Measurements from ENCODE around the gene DOK6.
"Not testable (repeated sequence)": the region's sequence is repeated elsewhere in the genome, so short reads cannot be mapped to it uniquely, and the experiment has no call there.

Gene DOK6

GRCh38 chr18:69659142-69659651 is 258.5 kb downstream of the DOK6 start:
- H3K27me3 ChIP-seq (replicated peaks in 2 of 5; ENCODE audit: control insufficient read depth in 4 of 5, insufficient read depth in 5 of 5, low read length in 4 of 5), result no peaks in the 10 kb centered on the region
- POLR2A ChIA-PET, result no interaction called here
- H3K27ac ChIP-seq (ENCODE audit: insufficient read depth in 1 of 2, low read depth in 1 of 2, low read length in 2 of 2, poor library complexity in 1 of 2, severe bottlenecking in 2 of 2), result no peak overlapping the region
- H3K4me3 ChIP-seq (ENCODE audit: control insufficient read depth in 1 of 7, extremely low read depth in 1 of 7, insufficient read depth in 4 of 7, low read depth in 2 of 7, low read length in 6 of 7), result no peak overlapping the region
- CTCF ChIA-PET, result no interaction called here
- H3K9me3 ChIP-seq (ENCODE audit: control extremely low read depth in 1 of 5, control insufficient read depth in 4 of 5, insufficient read depth in 2 of 5, low read depth in 1 of 5, low read length in 4 of 5), result no peaks in the 10 kb centered on the region
- H3K36me3 ChIP-seq (ENCODE audit: control insufficient read depth in 4 of 4, insufficient read depth in 4 of 4, low read length in 3 of 4), result no peaks in the 10 kb centered on the region
- no peak for DNase-seq
- WGBS (ENCODE audit: insufficient coverage), result 84% methylated on average over 6 of the region's 6 CpGs
- H3K4me1 ChIP-seq (ENCODE audit: control extremely low read depth in 1 of 4, control insufficient read depth in 4 of 4, insufficient read depth in 4 of 4, low read length in 3 of 4), result no peaks in the 10 kb centered on the region

- WGBS (ENCODE audit: insufficient coverage), result 100% methylated on average over 3 of the region's 5 CpGs
- CTCF ChIA-PET, result interaction anchor here (1.1 kb wide), 1 partner anchor 114 kb away, joined by 3 read pairs; no protein-coding TSS in a partner anchor
- H3K36me3 ChIP-seq (ENCODE audit: control insufficient read depth in 4 of 4, insufficient read depth in 4 of 4, low read length in 3 of 4); H3K4me1 ChIP-seq (ENCODE audit: control extremely low read depth in 1 of 4, control insufficient read depth in 4 of 4, insufficient read depth in 4 of 4, low read length in 3 of 4); H3K27me3 ChIP-seq (replicated peaks in 2 of 5; ENCODE audit: control insufficient read depth in 4 of 5, insufficient read depth in 5 of 5, low read length in 4 of 5); H3K9me3 ChIP-seq (ENCODE audit: control extremely low read depth in 1 of 5, control insufficient read depth in 4 of 5, insufficient read depth in 2 of 5, low read depth in 1 of 5, low read length in 4 of 5); DNase-seq; H3K27ac ChIP-seq (ENCODE audit: insufficient read depth in 1 of 2, low read depth in 1 of 2, low read length in 2 of 2, poor library complexity in 1 of 2, severe bottlenecking in 2 of 2); POLR2A ChIA-PET; H3K4me3 ChIP-seq (ENCODE audit: control insufficient read depth in 1 of 7, extremely low read depth in 1 of 7, insufficient read depth in 4 of 7, low read depth in 2 of 7, low read length in 6 of 7): not testable (repeated sequence)
Observed at GRCh38 chr18:69662090-69662489, 261.4 kb downstream of the DOK6 start.

- no CpG with 5 or more reads among the region's 3 CpGs for WGBS (ENCODE audit: insufficient coverage)
- no peak for DNase-seq
- Histone ChIP-seq H3K4me1 (ENCODE audit: control extremely low read depth in 1 of 4, control insufficient read depth in 4 of 4, insufficient read depth in 4 of 4, low read length in 3 of 4) (no peaks in the 10 kb centered on the region), H3K27ac (ENCODE audit: insufficient read depth in 1 of 2, low read depth in 1 of 2, low read length in 2 of 2, poor library complexity in 1 of 2, severe bottlenecking in 2 of 2) (no peak overlapping the region), H3K4me3 (ENCODE audit: control insufficient read depth in 1 of 7, extremely low read depth in 1 of 7, insufficient read depth in 4 of 7, low read depth in 2 of 7, low read length in 6 of 7) (no peak overlapping the region), H3K9me3 (ENCODE audit: control extremely low read depth in 1 of 5, control insufficient read depth in 4 of 5, insufficient read depth in 2 of 5, low read depth in 1 of 5, low read length in 4 of 5) (no peaks in the 10 kb centered on the region), H3K27me3 (replicated peaks in 2 of 5; ENCODE audit: control insufficient read depth in 4 of 5, insufficient read depth in 5 of 5, low read length in 4 of 5) (no peaks in the 10 kb centered on the region), H3K36me3 (ENCODE audit: control insufficient read depth in 4 of 4, insufficient read depth in 4 of 4, low read length in 3 of 4) (no peaks in the 10 kb centered on the region)
- ChIA-PET CTCF (no interaction called here), POLR2A (no interaction called here)
Observed at GRCh38 chr18:69664399-69664798, 263.7 kb downstream of the DOK6 start.

GRCh38 chr18:69674292-69674877 is 273.7 kb downstream of the DOK6 start:
- Histone ChIP-seq H3K36me3 (ENCODE audit: control insufficient read depth in 4 of 4, insufficient read depth in 4 of 4, low read length in 3 of 4) (no peaks in the 10 kb centered on the region), H3K9me3 (ENCODE audit: control extremely low read depth in 1 of 5, control insufficient read depth in 4 of 5, insufficient read depth in 2 of 5, low read depth in 1 of 5, low read length in 4 of 5) (no peaks in the 10 kb centered on the region), H3K27me3 (replicated peaks in 2 of 5; ENCODE audit: control insufficient read depth in 4 of 5, insufficient read depth in 5 of 5, low read length in 4 of 5) (no peaks in the 10 kb centered on the region), H3K27ac (ENCODE audit: insufficient read depth in 1 of 2, low read depth in 1 of 2, low read length in 2 of 2, poor library complexity in 1 of 2, severe bottlenecking in 2 of 2) (no peak overlapping the region), H3K4me1 (ENCODE audit: control extremely low read depth in 1 of 4, control insufficient read depth in 4 of 4, insufficient read depth in 4 of 4, low read length in 3 of 4) (no peaks in the 10 kb centered on the region), H3K4me3 (ENCODE audit: control insufficient read depth in 1 of 7, extremely low read depth in 1 of 7, insufficient read depth in 4 of 7, low read depth in 2 of 7, low read length in 6 of 7) (no peak overlapping the region)
- no peak for DNase-seq
- ChIA-PET POLR2A (no interaction called here), CTCF (no interaction called here)
- WGBS (ENCODE audit: insufficient coverage), result no CpG with 5 or more reads among the region's 2 CpGs

GRCh38 chr18:69674966-69675365 is 274.3 kb downstream of the DOK6 start:
- Histone ChIP-seq H3K36me3 (ENCODE audit: control insufficient read depth in 4 of 4, insufficient read depth in 4 of 4, low read length in 3 of 4) (no peaks in the 10 kb centered on the region), H3K27ac (ENCODE audit: insufficient read depth in 1 of 2, low read depth in 1 of 2, low read length in 2 of 2, poor library complexity in 1 of 2, severe bottlenecking in 2 of 2) (no peak overlapping the region), H3K9me3 (ENCODE audit: control extremely low read depth in 1 of 5, control insufficient read depth in 4 of 5, insufficient read depth in 2 of 5, low read depth in 1 of 5, low read length in 4 of 5) (no peaks in the 10 kb centered on the region), H3K4me3 (ENCODE audit: control insufficient read depth in 1 of 7, extremely low read depth in 1 of 7, insufficient read depth in 4 of 7, low read depth in 2 of 7, low read length in 6 of 7) (no peak overlapping the region), H3K27me3 (replicated peaks in 2 of 5; ENCODE audit: control insufficient read depth in 4 of 5, insufficient read depth in 5 of 5, low read length in 4 of 5) (no peaks in the 10 kb centered on the region), H3K4me1 (ENCODE audit: control extremely low read depth in 1 of 4, control insufficient read depth in 4 of 4, insufficient read depth in 4 of 4, low read length in 3 of 4) (no peaks in the 10 kb centered on the region)
- DNase-seq, result no peak
- WGBS (ENCODE audit: insufficient coverage), result no CpG with 5 or more reads among the region's 2 CpGs
- ChIA-PET POLR2A (no interaction called here), CTCF (no interaction called here)

- no peaks in the 10 kb centered on the region for H3K9me3 ChIP-seq (ENCODE audit: control extremely low read depth in 1 of 5, control insufficient read depth in 4 of 5, insufficient read depth in 2 of 5, low read depth in 1 of 5, low read length in 4 of 5)
- no peaks in the 10 kb centered on the region for H3K4me1 ChIP-seq (ENCODE audit: control extremely low read depth in 1 of 4, control insufficient read depth in 4 of 4, insufficient read depth in 4 of 4, low read length in 3 of 4)
- no peaks in the 10 kb centered on the region for H3K36me3 ChIP-seq (ENCODE audit: control insufficient read depth in 4 of 4, insufficient read depth in 4 of 4, low read length in 3 of 4)
- CTCF ChIA-PET, result no interaction called here
- no peak for DNase-seq
- 85% methylated on average over 6 of the region's 6 CpGs for WGBS (ENCODE audit: insufficient coverage)
- H3K4me3 ChIP-seq (ENCODE audit: control insufficient read depth in 1 of 7, extremely low read depth in 1 of 7, insufficient read depth in 4 of 7, low read depth in 2 of 7, low read length in 6 of 7), result no peak overlapping the region
- H3K27ac ChIP-seq (ENCODE audit: insufficient read depth in 1 of 2, low read depth in 1 of 2, low read length in 2 of 2, poor library complexity in 1 of 2, severe bottlenecking in 2 of 2), result no peak overlapping the region
- POLR2A ChIA-PET, result no interaction called here
- no peaks in the 10 kb centered on the region for H3K27me3 ChIP-seq (replicated peaks in 2 of 5; ENCODE audit: control insufficient read depth in 4 of 5, insufficient read depth in 5 of 5, low read length in 4 of 5)
Observed at GRCh38 chr18:69677595-69677994, 276.9 kb downstream of the DOK6 start.

GRCh38 chr18:69680123-69680522 is 279.4 kb downstream of the DOK6 start:
- H3K4me3 ChIP-seq (ENCODE audit: control insufficient read depth in 1 of 7, extremely low read depth in 1 of 7, insufficient read depth in 4 of 7, low read depth in 2 of 7, low read length in 6 of 7), result no peak overlapping the region
- CTCF ChIA-PET, result no interaction called here
- POLR2A ChIA-PET, result no interaction called here

More at GRCh38 chr18:69680123-69680522, 279.4 kb downstream of the DOK6 start:
- 79% methylated on average over 2 of the region's 4 CpGs for WGBS (ENCODE audit: insufficient coverage)
- no peak for DNase-seq
- H3K27me3 ChIP-seq (replicated peaks in 2 of 5; ENCODE audit: control insufficient read depth in 4 of 5, insufficient read depth in 5 of 5, low read length in 4 of 5), result no peaks in the 10 kb centered on the region
- peaks cover 0 to 3% (median 0%) of the 10 kb centered on the region in 4 experiments for H3K36me3 ChIP-seq (ENCODE audit: control insufficient read depth in 4 of 4, insufficient read depth in 4 of 4, low read length in 3 of 4)
- no peak overlapping the region for H3K27ac ChIP-seq (ENCODE audit: insufficient read depth in 1 of 2, low read depth in 1 of 2, low read length in 2 of 2, poor library complexity in 1 of 2, severe bottlenecking in 2 of 2)
- no peaks in the 10 kb centered on the region for H3K4me1 ChIP-seq (ENCODE audit: control extremely low read depth in 1 of 4, control insufficient read depth in 4 of 4, insufficient read depth in 4 of 4, low read length in 3 of 4)
- no peaks in the 10 kb centered on the region for H3K9me3 ChIP-seq (ENCODE audit: control extremely low read depth in 1 of 5, control insufficient read depth in 4 of 5, insufficient read depth in 2 of 5, low read depth in 1 of 5, low read length in 4 of 5)

Measured in common myeloid progenitor, CD34-positive (primary cell).